ENCODE measurements around the gene CCL20.
A peak's percentile ranks its signal among the peaks of the same experiment; 100 is the strongest.
"Not testable (repeated sequence)": the region's sequence is repeated elsewhere in the genome, so short reads cannot be mapped to it uniquely, and the experiment has no call there.

CCL20 gene, protein sequence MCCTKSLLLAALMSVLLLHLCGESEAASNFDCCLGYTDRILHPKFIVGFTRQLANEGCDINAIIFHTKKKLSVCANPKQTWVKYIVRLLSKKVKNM

DNA sequence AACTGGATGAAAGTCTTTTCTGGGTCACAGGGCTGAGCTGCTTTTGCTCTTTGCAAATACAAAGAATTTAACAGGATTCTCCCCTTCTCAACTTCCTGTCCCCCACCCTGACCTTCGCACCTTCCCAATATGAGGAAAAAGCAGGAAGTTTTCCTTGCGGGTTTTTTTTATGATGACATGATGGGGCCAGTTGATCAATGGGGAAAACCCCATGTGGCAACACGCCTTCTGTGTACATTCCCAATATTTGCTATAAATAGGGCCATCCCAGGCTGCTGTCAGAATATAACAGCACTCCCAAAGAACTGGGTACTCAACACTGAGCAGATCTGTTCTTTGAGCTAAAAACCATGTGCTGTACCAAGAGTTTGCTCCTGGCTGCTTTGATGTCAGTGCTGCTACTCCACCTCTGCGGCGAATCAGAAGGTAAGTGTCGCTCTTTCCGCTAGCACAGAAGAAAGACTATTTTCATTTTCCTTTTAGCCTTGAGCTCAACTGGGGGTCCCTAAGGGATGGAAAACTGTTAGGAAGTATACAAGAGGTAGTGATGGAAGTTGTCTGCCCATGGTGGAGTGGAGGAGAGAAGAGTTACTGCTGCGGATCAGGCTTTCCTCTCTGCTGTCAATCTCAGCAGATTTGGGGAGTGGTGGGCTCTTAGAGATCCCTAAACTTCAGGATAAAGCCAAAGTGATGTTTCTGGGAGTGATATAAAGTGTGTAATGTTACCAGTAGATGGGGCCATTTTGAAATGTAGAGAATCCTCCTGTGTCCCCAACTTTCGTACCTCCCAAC, at the start of gene CCL20:
Gene CCL20 (plus strand): TSS at position 281 of the 792 bp plus-strand sequence. CDS start 70 bp downstream, at position 351.
- DNase-seq (ENCODE audit: low read depth): no peak

DNA sequence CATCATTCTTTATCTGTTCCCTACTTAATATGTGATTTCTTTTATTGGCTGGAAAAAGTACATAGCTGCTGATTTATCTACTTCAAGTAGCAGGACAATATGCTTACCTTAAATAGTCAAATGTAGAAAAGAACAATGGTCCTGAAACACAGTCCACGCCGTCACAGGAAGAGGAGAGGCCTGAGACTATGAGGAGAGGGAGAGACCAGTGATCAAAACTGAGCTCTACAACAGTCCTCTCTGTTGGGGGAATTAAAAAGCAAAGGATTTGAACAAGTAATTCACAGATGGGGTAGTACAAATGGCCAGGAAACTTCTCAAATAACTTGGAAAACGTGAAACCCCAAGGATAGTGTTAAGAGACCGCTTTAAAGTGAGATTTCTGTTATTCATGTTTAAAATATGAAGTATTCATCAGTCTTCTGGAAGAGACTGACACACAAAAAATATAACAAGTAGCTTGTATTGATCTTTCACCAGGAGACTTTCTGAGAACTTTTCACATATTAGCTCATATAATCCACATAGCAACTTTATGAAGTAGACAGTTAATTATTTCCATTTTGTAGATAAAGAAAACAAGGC, 47.8 kb upstream of the CCL20 start:
- DNase-seq (ENCODE audit: low read depth): no peak

DNA sequence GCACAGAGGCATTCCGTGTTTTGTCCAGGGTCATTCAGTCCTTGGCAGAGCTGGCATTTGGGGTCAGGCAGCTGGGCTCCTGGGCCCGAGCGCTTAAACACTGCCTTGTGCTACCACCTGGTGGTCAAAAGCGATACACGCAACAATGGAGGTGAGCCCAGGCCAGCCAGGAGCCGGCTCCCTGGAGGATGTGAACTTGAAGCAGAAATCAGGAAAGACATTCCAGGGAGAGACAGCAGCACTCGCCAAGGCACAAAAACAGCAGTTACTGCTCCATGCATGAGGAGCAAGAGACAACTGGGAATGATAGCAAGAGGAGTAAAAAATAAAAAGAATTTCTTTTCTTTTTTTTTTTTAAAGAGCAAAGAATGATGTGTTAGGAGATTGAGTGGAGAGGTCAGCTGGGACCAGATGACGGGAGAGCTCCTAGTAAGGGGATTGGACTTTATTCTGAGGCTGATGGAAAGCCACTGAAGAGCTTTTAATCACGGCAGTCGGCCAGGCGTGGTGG, 47.2 kb upstream of the CCL20 start:
- peak; percentile 41 for DNase-seq (ENCODE audit: low read depth)

DNA sequence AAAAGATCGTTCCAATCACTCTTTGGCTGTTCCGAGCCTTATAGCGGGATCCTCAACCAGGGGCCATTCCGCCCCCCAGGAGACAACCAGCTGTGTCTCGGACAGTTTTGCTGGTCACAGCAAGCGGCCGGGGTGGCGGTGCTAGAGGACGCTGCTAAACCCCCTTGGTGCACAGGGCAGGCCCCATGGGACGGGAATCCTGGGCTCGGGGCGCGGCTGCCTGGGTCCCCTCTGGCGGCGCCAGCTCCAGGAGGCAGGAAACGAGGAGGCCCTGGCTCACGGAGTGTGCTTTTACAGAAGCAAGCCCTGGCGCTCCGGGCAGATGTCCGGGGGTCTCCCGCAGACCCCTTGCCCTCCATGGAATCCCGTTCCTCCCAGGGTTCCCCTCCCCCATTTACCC, 45.8 kb upstream of the CCL20 start:
- DNase-seq (ENCODE audit: low read depth): no peak

DNA sequence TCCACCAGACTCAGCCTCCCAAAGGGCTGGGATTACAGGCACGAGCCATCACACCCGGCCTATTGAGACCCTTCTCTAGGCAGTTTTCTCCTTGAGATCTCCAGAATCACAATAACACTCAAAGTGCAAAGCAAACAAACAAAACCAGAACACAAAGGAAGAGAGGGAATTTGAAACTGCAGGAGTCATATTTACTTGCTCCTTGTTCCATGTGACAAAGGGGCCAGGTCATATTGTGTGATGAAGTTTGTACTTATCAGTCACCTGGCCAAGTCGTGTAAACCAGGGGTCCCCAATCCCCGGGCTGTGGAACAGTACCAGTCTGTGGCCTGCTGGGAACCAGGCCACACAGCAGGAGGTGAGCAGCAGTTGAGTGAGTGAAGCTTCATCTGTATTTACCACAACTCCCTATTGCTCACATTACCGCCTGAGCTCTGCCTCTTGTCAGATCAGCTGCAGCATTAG, 41.4 kb upstream of the CCL20 start:
- DNase-seq (ENCODE audit: low read depth): no peak

DNA sequence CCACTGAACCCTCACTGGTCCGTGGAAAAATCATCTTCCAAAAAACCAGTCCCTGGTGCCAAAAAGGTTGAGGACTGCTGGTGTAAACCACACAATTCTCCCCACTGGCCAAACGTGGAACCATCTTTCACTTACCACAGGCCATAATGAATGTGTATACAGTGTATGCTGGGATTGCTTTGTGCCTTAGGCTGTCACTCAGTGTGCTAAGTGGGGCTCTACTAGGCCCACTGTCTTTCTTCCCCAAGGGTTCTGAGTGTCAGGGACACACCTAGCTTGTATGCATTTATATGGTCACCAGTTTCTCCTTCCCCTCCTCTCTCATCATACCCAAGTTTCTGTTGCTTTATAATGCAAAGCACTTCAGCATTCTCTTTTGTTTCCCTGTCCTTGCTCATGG, 40.7 kb upstream of the CCL20 start:
- no peak for DNase-seq (ENCODE audit: low read depth)

DNA sequence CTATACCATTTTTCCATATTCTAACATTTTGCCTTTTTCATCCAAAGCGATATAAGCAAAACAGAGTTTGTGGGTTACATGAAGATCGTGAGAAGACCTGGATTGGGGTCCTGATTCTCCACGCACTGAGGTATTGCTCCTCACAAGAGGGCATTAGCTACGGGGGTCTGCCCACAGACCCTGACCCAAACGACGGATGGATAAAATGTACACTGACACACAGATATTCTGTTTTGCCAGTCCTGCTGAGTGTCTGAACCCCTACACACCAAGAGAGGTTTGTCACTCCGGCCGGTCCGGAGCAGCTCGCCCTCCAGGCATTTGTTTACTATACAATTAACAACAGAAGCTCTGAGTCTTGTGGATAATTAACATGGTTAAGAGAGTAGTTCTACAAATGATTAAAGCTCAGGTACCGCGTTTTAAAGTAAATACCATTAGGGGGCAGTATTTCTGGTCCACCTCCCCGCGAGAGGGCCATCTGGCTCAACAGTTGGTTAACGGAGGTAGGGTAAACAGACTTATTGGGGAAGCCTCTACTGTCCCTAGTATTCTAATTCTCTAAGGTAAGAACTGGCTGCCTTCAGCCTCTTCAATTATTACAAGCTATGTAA, 39.5 kb upstream of the CCL20 start:
- no peak for DNase-seq (ENCODE audit: low read depth)

DNA sequence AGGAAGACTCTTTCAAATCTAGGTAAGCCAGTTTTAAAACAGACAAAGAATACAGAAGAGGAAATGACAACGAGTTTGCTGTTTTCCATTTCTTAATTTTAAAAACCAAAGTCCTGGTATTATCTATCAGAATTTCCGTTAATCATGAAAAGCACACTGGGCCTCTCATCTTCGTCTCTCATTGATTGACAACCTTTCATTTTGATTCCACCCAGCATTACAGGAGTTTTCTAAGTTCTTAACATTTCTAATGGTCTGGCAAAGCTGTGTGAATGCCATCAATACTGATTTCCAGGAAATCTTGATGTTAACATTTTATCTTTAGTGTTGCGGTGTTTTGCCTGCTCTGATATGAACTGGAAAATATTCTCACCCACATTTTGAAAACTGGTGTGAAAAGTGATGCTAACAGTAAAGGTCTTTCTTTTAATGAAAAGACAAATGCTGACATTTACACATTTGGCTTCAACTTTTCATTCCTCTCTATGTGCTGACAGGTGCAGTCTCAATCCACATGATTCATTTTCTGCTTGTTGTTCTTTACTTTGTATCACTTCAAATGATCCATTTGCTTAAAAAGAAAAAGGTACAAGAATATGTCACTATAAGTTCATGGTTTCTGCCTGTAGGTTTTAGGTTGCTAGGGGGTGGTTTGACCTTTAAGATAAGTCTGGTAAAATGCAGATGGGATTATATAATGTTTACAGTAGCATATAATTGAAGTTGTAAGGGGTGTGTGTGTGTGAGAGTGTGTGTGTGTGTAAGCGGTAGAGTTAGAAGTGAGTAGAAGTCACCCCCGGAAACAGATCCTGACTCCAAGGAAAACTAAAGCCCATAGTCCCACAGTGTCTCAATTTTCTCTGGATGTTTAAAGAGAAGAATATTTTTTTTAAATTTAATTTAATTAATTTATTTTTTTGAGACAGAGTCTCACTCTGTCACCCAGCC, 38.5 kb upstream of the CCL20 start:
- no peak for DNase-seq (ENCODE audit: low read depth)

DNA sequence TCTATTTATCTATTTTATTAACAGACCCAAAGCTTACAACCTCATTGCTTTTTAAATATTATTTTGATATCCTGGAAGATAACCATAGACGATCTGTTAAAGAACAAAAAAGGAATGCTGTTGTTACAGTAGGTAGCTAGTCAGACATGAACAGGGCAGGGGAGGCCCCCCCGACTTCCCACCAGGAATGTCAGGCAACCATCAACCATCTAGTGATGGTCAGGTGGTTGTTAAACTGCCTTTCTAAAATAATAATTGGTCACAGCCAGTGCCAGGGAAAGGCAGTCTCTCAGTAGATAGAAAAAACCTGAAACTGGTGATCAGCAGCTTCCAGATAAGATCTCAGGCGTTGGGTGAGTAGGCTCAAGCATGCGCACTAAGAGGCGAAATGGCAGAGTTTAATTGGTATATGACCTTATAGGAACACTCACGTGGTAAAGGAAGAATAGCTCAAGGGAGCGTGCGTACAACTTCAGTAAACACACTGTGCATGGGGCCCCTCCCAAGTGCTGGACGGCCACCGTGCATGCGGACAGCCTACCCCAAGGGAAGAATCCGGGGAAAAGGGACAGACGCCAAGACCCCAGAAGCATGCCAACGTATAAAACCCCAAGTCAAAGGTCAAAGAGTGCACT, 32.5 kb upstream of the CCL20 start:
- no peak for DNase-seq (ENCODE audit: low read depth)

DNA sequence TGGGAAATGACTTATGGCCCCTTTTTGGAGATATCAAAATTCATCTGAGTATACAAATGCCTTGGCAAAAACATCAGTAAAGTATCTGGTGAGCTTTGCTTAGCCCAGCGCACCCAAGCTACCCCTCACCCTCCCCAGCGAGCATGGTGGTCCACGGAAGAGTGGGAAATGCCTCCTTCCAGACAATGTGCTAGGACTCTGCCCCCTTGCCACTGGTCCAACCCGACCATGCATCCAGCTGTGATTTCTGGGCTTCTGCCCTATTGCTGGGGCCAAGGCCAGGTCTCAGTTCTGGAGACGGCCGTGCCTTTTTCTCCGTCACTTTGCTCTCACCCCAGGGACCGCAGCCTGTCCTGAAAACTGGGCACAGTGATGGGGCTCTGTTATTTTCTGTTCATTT, 31.8 kb upstream of the CCL20 start:
- no peak for DNase-seq (ENCODE audit: low read depth)

DNA sequence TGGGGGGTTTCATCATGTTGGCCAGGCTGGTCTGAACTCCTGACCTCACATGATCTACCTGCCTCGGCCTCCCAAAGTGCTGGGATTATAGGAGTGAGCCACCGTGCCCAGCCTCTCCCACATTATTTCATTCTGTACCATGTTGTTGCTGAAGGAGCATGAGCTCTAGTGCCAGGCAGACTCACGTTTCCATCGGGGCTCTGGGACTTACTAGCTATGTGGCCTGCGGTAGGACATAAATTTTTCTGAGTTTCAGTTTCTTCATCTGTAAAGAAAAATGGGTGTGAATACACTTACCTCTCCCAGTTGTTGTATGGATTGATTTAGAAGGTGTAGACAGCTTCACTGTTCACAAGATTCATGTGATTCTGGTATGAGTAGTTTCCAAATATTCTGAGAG, 30.8 kb upstream of the CCL20 start:
- no peak for DNase-seq (ENCODE audit: low read depth)

DNA sequence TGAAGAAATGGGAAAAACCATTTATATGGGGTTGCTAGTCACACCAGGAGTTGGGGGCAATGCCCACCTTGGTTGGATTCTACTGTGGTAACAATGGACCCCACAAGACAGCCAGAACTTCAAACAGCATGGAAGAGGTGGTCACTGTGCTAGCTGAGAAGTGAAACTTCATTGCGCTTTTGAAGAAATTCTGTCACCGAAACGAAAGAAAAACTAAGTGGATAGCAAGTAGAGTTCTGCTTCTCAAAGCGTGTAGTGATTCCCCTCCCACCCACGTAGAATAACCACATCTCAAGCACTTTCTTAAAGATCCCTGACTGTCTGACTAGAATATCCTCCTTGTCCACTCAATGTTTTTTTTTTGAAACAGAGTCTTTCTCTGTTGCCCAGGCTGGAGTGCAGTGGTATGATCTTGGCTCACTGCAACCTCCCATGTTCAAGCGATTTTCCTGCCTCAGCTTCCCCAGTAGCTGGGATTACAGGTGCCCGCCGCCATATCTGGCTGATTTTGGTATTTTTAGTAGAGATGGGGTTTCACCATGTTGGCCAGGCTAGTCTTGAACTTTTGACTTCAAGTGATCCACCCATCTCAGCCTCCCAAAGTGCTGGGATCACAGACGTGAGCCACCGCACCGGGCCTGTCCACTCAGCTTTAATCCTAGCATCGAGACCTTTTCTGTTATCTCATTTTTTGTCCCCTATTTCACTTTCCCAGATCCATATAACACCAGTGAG, 30.1 kb upstream of the CCL20 start:
- DNase-seq (ENCODE audit: low read depth): no peak

DNA sequence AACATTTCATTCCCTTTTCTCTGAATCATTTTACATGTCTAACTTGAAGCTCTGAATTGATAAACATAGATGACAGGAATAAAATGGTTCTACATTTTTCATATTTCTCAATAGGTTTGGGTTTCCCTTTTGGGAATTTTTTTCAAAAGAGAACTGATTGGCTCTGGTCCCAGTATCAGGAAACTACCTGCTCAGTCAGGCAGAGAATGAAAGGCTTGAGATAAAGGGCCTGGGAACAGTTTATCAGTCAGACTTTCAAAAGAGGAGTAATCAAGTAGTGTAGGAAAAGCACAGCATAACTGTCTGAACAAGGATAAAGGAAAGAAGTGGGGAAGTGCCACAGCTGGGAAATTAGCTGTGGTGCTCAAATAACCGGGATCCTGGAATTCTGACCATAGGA, 28.3 kb upstream of the CCL20 start:
- DNase-seq (ENCODE audit: low read depth): no peak

DNA sequence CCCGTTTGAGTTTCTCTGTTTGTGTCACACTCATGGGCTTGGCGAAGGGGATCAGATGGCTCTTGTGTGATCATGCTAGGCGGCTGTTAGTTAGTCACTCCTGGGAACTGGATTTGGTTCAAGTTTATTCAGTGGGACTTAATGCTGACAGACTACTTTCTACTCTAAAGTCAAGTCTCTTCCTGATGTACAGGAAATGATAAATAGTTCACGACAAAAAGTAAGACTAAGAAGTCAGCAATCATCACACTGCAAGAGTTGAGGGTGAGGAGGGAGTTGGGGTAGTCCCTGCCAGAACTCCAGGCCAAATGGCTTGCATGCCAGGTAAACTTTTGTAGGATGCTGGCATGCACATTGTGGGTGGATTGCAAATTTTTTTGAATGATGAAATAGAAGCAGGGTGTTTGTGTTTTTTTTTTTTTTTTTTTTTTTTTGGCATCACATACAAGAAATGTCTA, 25.1 kb upstream of the CCL20 start:
- no peak for DNase-seq (ENCODE audit: low read depth)

DNA sequence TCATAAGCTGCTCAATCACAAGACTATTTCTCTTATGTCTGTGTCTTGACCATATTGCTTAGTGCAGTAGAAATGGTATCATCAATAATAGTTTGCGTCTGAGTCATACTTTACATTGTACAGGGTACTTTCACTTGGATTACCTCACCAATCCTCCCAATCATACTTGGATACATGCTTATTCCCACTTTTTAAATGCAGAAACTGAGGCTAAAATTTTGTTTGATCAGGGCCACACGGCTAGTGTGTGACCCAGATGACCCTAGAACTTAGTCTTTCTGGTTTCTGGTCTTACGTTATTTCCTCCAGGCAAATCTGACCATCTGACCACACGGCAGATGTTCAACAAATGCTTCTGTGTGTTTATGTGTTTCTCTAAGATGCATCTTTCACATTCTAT, 23.8 kb upstream of the CCL20 start:
- DNase-seq (ENCODE audit: low read depth): no peak

DNA sequence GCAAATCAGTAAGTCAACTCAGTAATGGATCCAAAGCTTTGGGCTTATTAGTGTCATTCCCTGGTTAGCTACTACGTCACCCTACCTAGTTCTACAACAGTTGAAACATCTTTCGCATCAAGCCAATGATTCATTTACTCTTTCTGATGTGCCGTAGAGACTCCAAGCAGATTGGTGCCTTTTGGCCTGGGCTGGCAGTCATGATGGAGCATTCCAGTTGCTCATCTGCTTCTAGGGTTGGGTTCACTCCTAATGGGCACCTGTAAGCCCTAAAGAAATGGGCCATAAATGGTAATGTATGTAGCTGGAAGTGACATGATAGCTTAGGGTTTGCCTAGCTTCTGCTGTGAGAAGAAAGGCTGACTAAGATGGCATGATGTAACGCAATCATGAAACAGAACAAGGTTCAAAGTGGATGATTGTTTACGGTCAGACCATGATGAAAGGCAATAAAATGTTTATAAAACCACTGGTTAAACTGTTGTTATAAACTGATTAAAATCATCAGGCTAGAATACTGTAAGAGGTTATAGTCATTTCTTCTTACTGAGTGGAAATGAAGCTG, 20.4 kb upstream of the CCL20 start:
- DNase-seq (ENCODE audit: low read depth): no peak

DNA sequence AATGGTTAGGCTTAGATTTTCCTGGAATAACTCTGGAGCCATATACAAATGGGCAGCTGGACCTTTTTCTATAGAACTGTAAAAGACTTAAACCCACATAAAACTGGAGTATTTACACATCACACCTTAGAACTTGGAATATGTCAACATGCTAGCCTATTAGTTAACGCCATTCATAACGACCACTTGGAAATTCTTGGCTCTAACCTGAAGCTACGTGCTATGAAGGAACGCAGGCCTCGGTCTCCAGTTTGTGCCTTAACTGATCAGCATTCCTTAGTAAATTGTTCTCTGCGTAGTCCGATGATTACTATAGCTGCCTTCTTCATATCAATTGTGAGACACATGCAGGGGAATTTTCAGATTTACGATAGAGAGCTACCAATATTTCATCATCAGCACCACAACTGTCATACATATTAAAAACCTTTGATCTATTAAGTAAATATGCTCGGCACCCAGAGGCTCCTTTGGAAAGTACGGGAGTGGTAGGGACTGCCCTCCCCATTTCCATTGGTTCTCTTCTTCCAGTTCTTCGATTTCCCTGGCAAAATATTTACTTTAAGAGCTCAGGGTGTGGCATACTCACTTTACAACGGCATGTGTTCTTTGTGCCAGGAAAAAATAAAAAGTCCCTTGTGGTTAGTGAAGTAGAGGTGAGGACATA, 17.5 kb upstream of the CCL20 start:
- DNase-seq (ENCODE audit: low read depth): no peak

DNA sequence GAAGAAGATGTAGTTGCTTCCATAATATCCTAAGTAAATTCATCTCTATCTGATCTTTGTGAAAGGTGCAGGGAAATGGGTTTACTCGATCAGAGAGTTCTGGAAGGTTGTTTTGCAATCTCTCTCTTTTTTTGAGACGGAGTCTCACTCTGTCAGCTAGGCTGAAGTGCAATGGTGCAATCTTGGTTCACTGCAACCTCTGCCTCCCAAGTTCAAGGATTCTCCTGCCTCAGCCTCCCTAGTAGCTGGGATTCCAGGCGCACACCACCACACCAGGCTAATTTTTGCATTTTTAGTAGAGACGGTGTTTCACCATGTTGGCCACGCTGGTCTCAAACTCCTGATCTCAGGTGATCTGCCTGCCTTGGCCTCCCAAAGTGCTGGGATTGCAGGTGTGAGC, 16.9 kb upstream of the CCL20 start:
- not testable (repeated sequence) for DNase-seq (ENCODE audit: low read depth)

DNA sequence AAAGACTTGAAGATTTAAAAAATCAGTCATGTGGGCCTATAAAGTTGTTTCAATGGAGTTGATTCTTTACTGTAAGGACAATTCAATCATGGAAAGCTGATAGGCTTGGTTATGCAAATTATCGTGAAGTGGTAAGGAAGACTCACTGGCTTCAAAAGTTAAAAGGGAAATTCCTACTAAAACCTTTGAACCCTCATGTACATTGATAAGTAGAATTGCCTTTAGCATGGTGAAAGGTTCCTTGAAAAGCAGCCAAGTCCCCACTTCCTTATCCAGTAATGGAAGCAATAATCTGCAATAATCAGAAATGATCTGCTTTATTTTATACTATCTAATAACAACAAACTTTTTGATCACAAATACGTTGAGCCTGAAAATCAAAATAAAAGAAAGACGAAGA, 14.4 kb upstream of the CCL20 start:
- no peak for DNase-seq (ENCODE audit: low read depth)

DNA sequence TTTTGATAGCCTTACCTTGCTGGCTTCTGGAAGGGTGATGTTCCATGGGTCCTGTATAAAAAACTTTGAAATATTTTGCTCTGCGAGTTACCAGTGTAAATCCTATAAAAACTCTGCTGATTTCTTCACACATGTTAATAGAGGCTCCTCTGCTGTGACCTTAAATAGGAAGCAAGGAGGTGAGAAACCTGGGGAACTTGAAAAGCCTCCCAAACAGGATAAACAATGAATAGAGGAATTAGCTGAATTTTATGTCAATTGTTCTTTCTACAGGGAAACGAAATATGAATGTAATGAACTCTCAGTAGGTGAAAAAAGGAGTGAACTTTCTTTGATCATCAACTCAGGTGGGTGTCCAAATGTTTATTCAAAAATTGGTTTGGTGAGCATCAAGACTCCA, 10.8 kb upstream of the CCL20 start:
- DNase-seq (ENCODE audit: low read depth): no peak
